Stimulated activated CD4-positive, alpha-beta T cell treated with anti-CD3 and anti-CD28 coated beads, Interleukin-4, amount 100 ng/mL, for 4 hours (primary cell): ENCODE measurements around the gene TNS3.

Experiments used
- DNase-seq, 2 experiments: peaks; one replicate each; pipeline ENCODE4 v3.0.0-alpha.2; 2020

Gene TNS3

DNA sequence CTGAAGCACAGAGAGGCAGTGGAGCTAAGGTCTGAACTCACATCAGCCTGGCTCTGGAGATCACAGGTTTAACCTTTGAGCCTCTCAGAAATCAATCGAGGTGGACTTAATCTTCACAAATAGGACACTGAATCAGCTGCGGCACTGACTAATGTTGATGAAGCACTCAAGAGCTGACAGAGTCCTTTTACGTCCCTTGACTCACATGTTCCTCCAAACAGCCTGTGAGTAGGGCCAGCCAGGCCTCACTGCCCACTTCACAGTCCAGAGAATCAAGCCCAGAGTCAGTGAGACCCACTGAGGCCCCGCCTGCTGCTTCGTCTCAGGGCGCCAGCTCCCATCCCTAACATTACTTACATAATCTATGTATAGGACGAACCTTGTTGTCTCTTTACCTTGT lies 63.1 kb downstream of the TNS3 start:
- no peak for DNase-seq

DNA sequence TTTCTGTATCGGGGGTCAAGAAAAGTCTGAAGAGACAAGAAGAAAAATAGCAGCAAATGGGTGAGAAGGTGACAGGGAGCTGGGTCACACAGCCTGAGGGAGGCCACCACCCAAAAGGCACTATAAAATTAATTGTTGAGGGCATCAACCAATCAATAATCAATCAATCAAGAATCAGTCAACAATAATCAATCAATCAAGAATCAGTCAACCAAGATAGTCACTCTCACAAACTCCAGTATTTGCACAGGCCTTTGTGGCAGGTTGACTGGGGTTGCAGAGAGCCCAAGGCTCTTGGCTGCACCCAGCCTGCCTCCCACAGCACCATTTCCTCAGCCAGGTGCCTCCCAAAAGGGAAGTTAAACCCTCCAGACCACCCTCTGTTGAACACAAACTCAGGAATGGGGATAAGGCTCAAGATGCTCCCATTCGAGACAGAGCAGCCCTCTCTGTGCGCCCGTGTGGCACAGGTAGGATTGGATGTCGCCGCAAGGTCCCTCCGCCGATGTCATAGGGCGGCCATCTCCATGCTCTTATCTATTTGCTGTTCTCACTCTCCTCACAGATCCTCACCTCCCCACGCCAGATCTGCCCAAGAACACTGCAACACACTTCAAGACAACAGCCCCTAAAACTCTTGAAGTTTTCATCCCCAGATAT lies 64.0 kb downstream of the TNS3 start:
- DNase-seq, result no peak

DNA sequence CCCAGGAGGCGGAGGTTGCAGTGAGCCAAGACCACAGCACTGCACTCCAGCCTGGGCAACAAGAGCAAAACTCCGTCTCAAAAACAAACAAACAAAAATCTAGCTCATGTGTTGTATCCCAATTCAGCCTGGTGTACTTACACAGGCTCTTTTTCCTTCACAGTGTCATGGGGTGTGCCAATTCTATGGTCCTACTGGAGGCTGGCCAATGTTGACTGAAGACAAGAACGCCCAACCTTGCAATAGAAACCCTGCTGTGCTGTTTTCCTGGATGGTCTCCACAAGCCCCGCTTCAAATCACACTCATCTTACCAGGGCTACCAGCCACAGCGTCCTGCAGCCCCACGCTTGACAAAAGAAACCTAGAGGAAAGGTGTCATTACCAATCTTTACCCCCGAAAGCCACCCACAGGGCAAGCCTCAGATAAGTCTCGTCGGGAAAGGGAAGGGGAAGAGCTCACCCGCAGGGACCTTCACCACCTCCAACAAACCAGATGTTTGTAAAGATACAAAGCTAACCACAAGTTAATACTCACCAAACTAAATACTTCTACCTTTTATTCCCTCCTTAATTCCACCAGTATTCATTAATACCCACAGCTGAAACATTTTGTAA lies 64.8 kb downstream of the TNS3 start:
- DNase-seq, result no peak

DNA sequence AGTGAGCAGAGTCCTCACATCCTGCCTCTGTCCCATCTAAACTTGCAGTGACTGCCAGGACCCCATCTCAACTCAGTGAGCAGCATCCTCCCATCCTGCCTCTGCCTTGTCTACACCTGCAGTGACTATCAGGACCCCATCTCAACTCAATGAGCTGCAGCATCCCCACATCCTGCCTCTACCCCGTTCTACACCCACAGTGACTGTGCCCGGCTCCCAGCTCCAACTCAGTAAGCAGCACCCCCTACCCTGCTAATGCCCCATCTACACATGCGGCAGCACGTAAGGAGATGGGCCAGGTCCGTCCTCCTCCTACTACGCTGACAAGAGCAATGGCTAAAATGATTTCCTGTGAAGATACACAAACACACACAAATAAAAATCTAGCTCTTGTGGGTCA lies 65.5 kb downstream of the TNS3 start:
- no peak for DNase-seq

DNA sequence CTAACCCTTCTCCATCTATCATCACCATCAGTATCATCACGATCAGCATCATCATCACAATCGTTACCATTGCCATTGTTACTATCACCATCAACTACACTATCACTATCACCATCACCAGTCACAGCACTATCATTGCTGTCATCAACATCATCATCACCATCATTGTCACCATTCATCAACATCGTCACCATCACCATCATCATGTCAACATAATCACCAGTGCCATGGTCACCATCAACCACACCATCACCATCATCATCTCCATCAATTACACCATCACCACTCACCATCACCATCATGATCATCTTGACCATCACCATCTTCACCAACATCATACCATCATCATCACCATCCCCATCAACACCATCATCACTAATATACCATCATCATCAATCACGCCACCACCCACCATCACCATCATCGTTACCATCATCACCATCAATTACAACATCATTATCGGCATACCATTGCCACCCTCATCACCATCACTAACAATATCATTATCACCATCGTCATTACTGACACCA lies 66.5 kb downstream of the TNS3 start:
- no peak for DNase-seq

GRCh38 chr7:47514818-47515217 lies 67.1 kb downstream of the TNS3 start:
- DNase-seq, result no peak

DNA sequence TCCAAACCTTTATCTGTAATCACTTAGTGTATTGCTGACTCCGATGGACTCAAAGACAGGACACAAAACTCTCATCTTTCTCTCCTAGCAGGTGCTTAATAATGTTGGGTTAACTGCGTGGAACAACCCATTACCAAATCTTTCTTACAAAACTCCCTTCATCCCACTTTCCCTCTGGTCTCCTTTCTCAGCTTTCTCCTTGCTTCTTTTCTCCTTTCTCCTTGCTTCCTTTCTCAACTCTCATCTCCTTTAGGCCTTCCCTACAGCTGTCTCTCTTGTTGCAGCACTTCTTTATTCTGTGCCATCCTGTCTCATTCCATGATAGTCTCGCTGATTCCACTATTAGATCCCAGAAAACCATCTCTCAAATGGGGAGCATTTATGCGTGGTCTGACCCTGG lies 67.5 kb downstream of the TNS3 start:
- DNase-seq, result no peak

GRCh38 chr7:47513741-47514241 lies 68.1 kb downstream of the TNS3 start:
- DNase-seq, result no peak

GRCh38 chr7:47512481-47513176 lies 69.3 kb downstream of the TNS3 start:
- no peak for DNase-seq

DNA sequence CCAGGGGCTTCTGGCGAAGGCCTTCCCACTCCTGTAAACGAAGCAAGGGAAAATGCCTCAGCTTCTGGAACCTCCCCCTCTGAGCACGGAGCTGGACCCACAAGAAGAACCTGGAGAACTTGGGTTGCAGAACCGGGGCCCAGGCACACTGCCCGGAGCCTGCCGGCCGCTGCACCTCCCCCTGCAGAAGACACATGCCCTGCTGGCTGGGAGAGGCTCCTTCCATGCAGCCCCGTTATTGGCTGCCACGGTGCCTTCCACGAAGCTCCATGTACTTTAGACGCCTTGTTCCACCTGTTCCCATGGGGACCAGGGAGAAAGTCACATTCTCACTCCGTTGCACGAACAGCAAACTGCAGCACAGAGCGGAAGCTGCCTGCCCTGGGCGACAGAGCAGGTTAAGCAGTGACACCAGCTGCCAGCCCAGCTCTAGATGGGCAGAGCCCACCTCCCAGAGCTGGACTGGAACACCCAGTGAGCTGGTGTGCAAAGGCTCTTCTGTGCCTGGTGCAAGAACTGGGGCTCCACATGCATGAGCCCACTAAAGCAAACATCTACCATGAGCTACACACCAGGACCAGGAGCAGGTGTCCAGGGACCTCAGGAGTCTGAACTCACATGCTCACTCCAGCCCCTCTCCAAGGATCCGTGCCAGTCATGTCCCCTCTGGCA lies 70.1 kb downstream of the TNS3 start:
- no peak for DNase-seq

DNA sequence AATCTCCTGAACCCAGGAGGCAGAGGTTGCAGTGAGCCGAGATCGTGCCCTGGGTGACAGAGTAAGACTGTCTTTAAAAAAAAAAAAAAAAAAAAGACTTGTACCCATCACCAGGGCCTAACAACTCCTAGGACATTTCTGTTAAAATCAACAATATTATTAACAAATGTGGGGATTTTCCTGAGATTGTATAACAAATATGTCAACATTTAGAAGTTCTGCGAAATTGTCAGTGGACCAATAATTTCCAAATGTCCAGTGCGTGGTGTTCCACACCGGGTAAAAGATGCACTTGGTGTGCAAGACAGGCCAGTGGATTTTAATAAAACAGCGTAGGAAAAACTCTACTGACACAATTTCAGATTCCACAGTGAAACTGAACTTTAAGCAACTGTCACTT lies 71.1 kb downstream of the TNS3 start:
- no peak for DNase-seq

DNA sequence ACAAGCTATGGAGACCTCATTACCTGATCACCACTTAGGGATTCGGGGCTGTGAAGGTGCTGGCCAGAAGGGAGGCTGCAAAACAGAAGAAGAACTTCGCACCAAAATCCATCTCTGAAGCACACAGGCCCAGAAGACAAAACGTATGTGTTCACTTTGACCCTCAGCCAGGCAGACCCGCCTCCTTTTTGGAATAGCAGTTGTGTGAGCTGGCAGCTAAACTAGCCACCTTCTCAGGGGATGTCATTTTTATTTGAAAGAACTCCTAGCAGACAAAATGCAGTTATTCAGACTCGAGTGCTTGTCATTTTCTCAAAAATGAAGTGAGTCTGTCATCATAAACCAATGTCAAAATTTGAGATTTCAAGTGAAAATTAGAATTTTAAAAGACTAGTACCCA lies 71.7 kb downstream of the TNS3 start:
- no peak for DNase-seq

DNA sequence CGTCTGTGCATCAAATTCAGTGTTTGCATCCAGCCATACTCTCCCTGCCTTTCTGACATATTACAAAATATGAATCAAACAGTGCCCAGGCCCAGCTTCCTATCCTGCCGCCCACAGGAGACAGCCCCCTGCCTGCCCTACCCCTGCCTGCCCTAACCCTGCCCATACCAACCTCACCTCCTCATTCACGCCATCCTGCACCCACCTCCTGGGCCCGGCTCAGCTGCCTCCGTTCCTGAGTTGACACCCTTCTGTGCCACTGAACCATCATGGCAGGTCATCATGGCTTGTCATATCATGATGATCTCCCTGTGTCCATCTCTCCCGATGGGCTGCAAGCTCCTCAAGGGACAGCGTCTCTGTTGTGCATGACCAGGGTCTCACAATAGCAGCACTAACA lies 72.3 kb downstream of the TNS3 start:
- DNase-seq, result no peak

- DNase-seq, result no peak
Observed at GRCh38 chr7:47508389-47509380, 73.2 kb downstream of the TNS3 start.

DNA sequence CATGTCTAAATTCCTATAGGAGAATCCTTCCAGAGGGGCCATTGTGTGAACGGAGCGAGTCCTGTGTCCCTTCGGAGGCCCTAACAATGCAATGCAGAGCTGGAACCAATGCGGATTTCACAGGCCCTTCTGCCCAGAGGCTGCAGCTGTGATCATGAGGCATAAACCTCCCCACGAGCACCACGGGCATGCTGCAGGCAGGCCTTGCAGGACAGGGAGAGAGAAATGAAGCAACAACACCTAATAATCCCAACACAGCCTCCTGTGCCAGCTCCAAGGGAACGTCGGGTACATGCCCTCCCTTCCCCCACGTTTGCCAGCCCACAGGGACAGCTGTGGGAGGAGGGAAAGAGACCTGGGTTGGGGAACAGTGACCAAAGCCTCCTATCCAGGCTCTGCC lies 74.4 kb downstream of the TNS3 start:
- no peak for DNase-seq

DNA sequence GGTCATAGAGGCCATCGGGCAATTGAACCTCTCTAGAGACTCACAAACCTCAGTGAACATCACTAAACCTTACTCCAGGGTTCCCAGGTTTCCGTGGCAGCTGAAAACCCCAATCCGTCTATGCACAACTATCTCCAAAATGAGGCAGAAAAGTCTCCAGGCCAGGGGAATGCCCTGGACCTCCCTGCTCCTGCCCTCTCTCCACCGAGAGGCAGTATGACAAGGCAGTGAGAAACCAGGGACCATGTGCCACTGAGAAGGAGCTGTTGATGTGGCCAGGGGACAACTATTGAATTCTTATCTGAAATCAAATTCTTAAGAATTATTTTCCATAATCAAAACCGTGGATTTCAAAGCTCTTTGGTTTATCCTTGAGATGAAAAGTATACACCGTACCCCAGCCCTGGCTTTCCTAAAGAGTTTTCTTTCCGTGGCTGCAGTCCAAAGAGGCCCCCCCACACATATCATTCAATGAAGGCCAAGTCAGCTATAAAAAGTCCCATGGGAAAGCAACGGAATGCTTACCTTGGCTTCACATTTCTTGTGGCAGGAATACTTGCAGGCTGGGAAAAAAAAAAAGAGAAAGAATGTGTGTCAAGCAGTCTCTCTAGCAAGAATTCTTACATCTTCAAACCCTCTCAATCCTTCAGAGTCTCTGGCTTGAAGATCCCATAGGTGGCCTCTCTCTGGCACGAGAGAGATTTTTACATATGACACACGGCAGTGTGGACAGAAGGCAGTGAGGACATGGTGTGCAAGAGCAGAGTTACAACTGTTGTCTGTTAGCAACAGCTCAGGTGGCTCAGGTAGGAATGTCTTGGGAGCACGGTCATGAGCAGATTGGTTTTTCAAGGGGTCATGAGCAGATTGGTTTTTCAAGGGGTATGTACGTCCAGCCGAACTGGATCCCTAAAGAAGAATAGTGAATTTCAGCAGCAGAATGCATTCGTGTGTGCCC lies 75.2 kb downstream of the TNS3 start:
- DNase-seq, result no peak

DNA sequence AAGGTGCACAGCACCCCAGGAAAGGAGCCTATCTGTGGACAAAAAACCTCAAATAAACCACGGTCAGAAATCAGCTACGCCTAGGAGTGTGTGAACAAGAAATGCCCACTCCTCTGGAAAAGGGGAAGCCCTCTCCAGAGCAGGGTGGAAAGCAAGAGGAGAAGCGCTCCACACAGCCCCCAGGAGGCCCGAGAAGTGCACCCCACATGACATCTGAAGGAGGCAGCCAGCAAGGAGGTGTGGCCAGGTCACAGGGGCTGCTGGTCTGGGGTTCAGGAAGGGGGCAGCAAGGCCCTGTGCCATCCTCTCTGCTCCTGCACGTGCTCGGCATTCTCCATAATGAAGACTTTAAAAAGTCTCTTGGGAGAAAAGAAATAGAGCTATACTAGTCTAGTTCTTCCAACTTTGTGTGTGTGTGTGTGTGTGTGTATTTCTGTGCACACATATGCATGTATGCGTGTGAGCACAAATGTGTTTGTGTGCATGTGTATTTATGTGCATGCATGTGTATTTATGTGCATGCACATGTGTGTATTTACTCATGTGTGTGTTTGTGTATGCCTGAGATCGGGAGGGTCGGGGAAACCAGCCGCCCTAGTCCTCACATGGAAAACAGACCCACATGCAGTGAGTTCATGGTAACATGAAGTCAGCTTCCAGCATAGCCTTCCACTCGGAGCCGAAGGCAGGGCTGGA lies 76.5 kb downstream of the TNS3 start:
- DNase-seq, result no peak

DNA sequence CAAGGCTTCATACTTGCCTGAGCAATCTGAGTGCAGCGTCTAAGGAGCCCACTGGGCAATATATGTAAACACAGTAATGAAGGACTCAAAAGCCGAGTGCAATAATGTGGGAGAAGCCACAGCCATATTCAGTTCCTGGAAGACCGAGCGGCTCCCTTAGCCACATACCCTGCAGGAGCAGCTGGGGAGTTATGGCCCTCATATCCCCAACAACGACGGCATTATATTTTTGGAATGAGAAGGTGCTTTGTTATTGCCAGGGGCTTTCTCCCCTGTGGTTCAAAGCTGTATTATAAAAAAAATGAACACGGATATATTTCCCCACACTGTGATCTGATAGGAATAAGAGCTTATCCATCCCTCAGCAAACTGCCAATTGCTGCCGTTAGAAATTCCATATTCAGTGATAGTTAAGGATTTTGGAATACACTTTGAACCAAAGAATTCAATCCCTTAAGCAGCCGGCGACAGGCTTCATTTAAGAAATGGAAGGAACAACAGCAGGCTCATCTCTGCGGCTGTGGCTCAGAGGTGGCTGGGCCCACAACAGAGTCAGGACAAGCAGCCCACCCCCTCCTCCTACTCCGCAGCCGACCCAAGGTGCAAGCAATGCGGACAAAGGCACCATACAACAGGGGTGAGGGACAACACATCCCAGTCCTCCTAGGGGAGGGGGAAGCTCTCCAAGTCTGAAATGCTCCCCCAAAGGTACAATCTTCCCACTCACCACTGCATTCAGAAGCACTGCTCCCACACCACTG lies 77.2 kb downstream of the TNS3 start:
- no peak for DNase-seq

- no peak for DNase-seq
Observed at GRCh38 chr7:47503281-47503680, 78.6 kb downstream of the TNS3 start.
